GM23248 (cell line): ENCODE data around the gene DSG2. TPM values are rescaled to one million over a fixed set of nuclear protein-coding genes. Genes with fewer than 3 reads are reported as not detected.

Source experiments
- DNase-seq: peaks from one replicate; pipeline ENCODE4 v3.0.0-alpha.2; 2015
- H2AFZ ChIP-seq: fragments of 200-600 bp; sonication (generic); 2 replicates; pipeline ENCODE4 v1.6.1; 2016; ENCODE audit warnings: antibody characterized with exemption
- H3F3A ChIP-seq: fragments of 200-600 bp; sonication (generic); 2 replicates; pipeline ENCODE4 v1.6.1; 2016; ENCODE audit warnings: mild to moderate bottlenecking, antibody characterized with exemption, mixed run types; ENCODE audit not compliant: insufficient read depth
- H3K27ac ChIP-seq: fragments of 200-600 bp; sonication (generic); 2 replicates; pipeline ENCODE4 v1.5.1; 2016; ENCODE audit warnings: mild to moderate bottlenecking
- H3K27me3 ChIP-seq: fragments of 200-600 bp; sonication (generic); replicated peaks from 2 replicates; pipeline ENCODE4 v1.6.1; 2016; ENCODE audit warnings: mild to moderate bottlenecking; ENCODE audit not compliant: insufficient read depth
- H3K36me3 ChIP-seq: fragments of 200-600 bp; sonication (generic); 2 replicates; pipeline ENCODE4 v1.6.1; 2016; ENCODE audit warnings: low read depth, mild to moderate bottlenecking
- H3K4me1 ChIP-seq: fragments of 200-600 bp; sonication (generic); 2 replicates; pipeline ENCODE4 v1.6.1; 2016; ENCODE audit warnings: mild to moderate bottlenecking; ENCODE audit not compliant: insufficient read depth
- H3K4me2 ChIP-seq: fragments of 200-600 bp; sonication (generic); one replicate; pipeline ENCODE4 v1.6.1; 2016; ENCODE audit warnings: mild to moderate bottlenecking; ENCODE audit not compliant: unreplicated experiment
- H3K4me3 ChIP-seq: fragments of 200-600 bp; sonication (generic); 2 replicates; pipeline ENCODE4 v1.5.1; 2016; ENCODE audit warnings: mild to moderate bottlenecking
- H3K79me2 ChIP-seq: fragments of 200-600 bp; sonication (generic); 2 replicates; pipeline ENCODE4 v1.6.1; 2016; ENCODE audit warnings: mild to moderate bottlenecking; ENCODE audit not compliant: insufficient read depth
- H3K9ac ChIP-seq: fragments of 200-600 bp; sonication (generic); 2 replicates; pipeline ENCODE4 v1.6.1; 2016; ENCODE audit warnings: mild to moderate bottlenecking
- H3K9me2 ChIP-seq: fragments of 200-600 bp; sonication (generic); 2 replicates; pipeline ENCODE4 v1.6.1; 2016; ENCODE audit warnings: mixed run types, mild to moderate bottlenecking, moderate library complexity; ENCODE audit not compliant: insufficient read depth
- H3K9me3 ChIP-seq: fragments of 200-600 bp; sonication (generic); one replicate; pipeline ENCODE4 v1.6.1; 2017; ENCODE audit warnings: low read depth
- H4K20me1 ChIP-seq: fragments of 200-600 bp; sonication (generic); 2 replicates; pipeline ENCODE4 v1.6.0; 2016; ENCODE audit not compliant: insufficient read depth
- EZH2 ChIP-seq: fragments of 200-600 bp; sonication (generic); IDR thresholded peaks from 2 replicates; pipeline ENCODE4 v1.6.1; 2018; ENCODE audit warnings: antibody characterized with exemption, mild to moderate bottlenecking; ENCODE audit not compliant: insufficient read depth, poor library complexity, severe bottlenecking
- EZH2phosphoT487 ChIP-seq: fragments of 200-600 bp; sonication (generic); IDR thresholded peaks from 2 replicates; pipeline ENCODE4 v1.6.1; 2018; ENCODE audit warnings: antibody characterized with exemption, moderate library complexity, mild to moderate bottlenecking, low read depth; ENCODE audit not compliant: insufficient read depth
- WGBS, 2 experiments: methylation state at CpG; one replicate each; pipeline ENCODE4 v1.1.6; 2015 to 2017; ENCODE audit warnings: low lambda C conversion rate in 2 of 2, low coverage in 1 of 2; ENCODE audit errors: missing lambda C conversion rate in 2 of 2; 5-methylcytosine and 5-hydroxymethylcytosine counted together
- in situ Hi-C: fragments of 300-500 bp; cut with MboI; formaldehyde crosslinking; loops from 2 replicates; pipeline ENCODE4 v1.15.0; 2020
- polyA plus RNA-seq: library from polyadenylated mRNA; unstranded; fragments of >200 nt; fragmentation: Nextera tagmentation; extraction: Ambion mirVana; gene quantifications from 2 replicates; pipeline ENCODE4 v1.2.1, GENCODE V29; 2016
- total RNA-seq: library from RNA; depleted of rRNA; stranded (reverse); fragments of >200 nt; shearing (Covaris generic); gene quantifications from 2 replicates; pipeline ENCODE4 v1.2.3, GENCODE V29; 2014

DSG2 gene
- total and polyA plus RNA-seq, 2 experiments from 2014 or later, result under 0.01 TPM; not detected in 1

- no peak overlapping the region for H3K27ac ChIP-seq
- H3K9me3 ChIP-seq, result no peaks in the 10 kb centered on the region
- H3K4me1 ChIP-seq, result no peaks in the 10 kb centered on the region
- H3K9ac ChIP-seq, result no peak overlapping the region
- H4K20me1 ChIP-seq, result no peaks in the 10 kb centered on the region
- H3K36me3 ChIP-seq, result no peaks in the 10 kb centered on the region
- no peaks in the 10 kb centered on the region for H3K79me2 ChIP-seq
- in situ Hi-C loops, result loop anchor here (25.0 kb wide), 1 partner anchor 109 kb away; the partner anchor contains the start of gene DSG3
- no peak overlapping the region for H2AFZ ChIP-seq
- H3K4me3 ChIP-seq, result no peak overlapping the region
- WGBS, 2 experiments, result 71 to 75% methylated on average over 2 of the region's 2 CpGs
- no peaks in the 10 kb centered on the region for H3K27me3 ChIP-seq
- H3K4me2 ChIP-seq, result no peak overlapping the region
- H3K9me2 ChIP-seq, result no peaks in the 10 kb centered on the region
- TF ChIP-seq EZH2phosphoT487 (no peak), EZH2 (no peak)
- no peak for DNase-seq
- no peaks in the 10 kb centered on the region for H3F3A ChIP-seq
Observed at GRCh38 chr18:31546476-31546875, 48.5 kb downstream of the DSG2 start.

GRCh38 chr18:31548853-31549252, 50.9 kb downstream of the DSG2 start:
- Histone ChIP-seq H3K36me3 (no peaks in the 10 kb centered on the region), H3K9ac (no peak overlapping the region), H3K27ac (no peak overlapping the region), H3K9me2 (no peaks in the 10 kb centered on the region), H3K79me2 (no peaks in the 10 kb centered on the region), H3K27me3 (no peaks in the 10 kb centered on the region), H4K20me1 (no peaks in the 10 kb centered on the region), H3K9me3 (no peaks in the 10 kb centered on the region), H2AFZ (no peak overlapping the region), H3K4me3 (no peak overlapping the region), H3K4me2 (no peak overlapping the region), H3F3A (no peaks in the 10 kb centered on the region), H3K4me1 (no peaks in the 10 kb centered on the region)
- DNase-seq, result no peak
- no peak for TF ChIP-seq EZH2phosphoT487
- no peak for TF ChIP-seq EZH2
- WGBS, 2 experiments, result 83 to 87% methylated on average over 2 of the region's 2 CpGs
- in situ Hi-C loops, result loop anchor here (25.0 kb wide), 1 partner anchor 112 kb away; the partner anchor contains the start of gene DSG3

- Histone ChIP-seq H3K9ac (no peak overlapping the region), H3K36me3 (no peaks in the 10 kb centered on the region), H3K27me3 (no peaks in the 10 kb centered on the region), H3F3A (no peaks in the 10 kb centered on the region), H3K9me2 (no peaks in the 10 kb centered on the region), H3K27ac (no peak overlapping the region), H3K79me2 (no peaks in the 10 kb centered on the region), H3K4me1 (no peaks in the 10 kb centered on the region), H3K4me2 (no peak overlapping the region), H4K20me1 (no peaks in the 10 kb centered on the region), H3K9me3 (no peaks in the 10 kb centered on the region), H2AFZ (no peak overlapping the region), H3K4me3 (no peak overlapping the region)
- TF ChIP-seq EZH2, result no peak
- TF ChIP-seq EZH2phosphoT487, result no peak
- in situ Hi-C loops, result loop anchor here (25.0 kb wide), 1 partner anchor 112 kb away; the partner anchor contains the start of gene DSG3
- DNase-seq, result no peak
- 59 to 66% methylated on average over 4 of the region's 4 CpGs for WGBS, 2 experiments
Observed at GRCh38 chr18:31549416-31549815, 51.4 kb downstream of the DSG2 start.

- Histone ChIP-seq H3K27ac (no peak overlapping the region), H2AFZ (no peak overlapping the region), H3K9me2 (no peaks in the 10 kb centered on the region), H3K79me2 (no peaks in the 10 kb centered on the region), H3K4me3 (no peak overlapping the region), H3F3A (no peaks in the 10 kb centered on the region), H4K20me1 (no peaks in the 10 kb centered on the region), H3K4me1 (no peaks in the 10 kb centered on the region), H3K4me2 (no peak overlapping the region), H3K9me3 (no peaks in the 10 kb centered on the region), H3K27me3 (no peaks in the 10 kb centered on the region; the same call in 1 of the 2 replicates), H3K36me3 (no peaks in the 10 kb centered on the region), H3K9ac (no peak overlapping the region)
- no peak for DNase-seq
- 82 to 86% methylated on average over 3 of the region's 3 CpGs for WGBS, 2 experiments
- in situ Hi-C loops, result loop anchor here (10.0 to 25.0 kb wide), 2 partner anchors 253 to 410 kb away; no protein-coding TSS in a partner anchor
- TF ChIP-seq EZH2 (no peak), EZH2phosphoT487 (no peak)
Observed at GRCh38 chr18:31551883-31552282, 53.9 kb downstream of the DSG2 start.
